HG03432 (cell line): ENCODE data around the gene DNASE2.

ENCODE experiments used
- ATAC-seq: cut with Tn5 transposase; IDR thresholded peaks from one replicate; pipeline ENCODE4 v1.9.1; 2021; ENCODE audit warnings: mild to moderate bottlenecking, moderate library complexity; ENCODE audit not compliant: unreplicated experiment

The DNASE2 gene

GRCh38 chr19:12886969-12887747, 5.9 kb upstream of the DNASE2 start, which contains the start of gene KLF1:
Gene KLF1, minus strand, starts transcription at chr19:12887201. Its CDS starts 61 bp downstream, at chr19:12887140.
- no peak for ATAC-seq

GRCh38 chr19:12886651-12886968, 5.4 kb upstream of the DNASE2 start:
- ATAC-seq, result no peak

GRCh38 chr19:12885749-12886650, 4.8 kb upstream of the DNASE2 start:
- ATAC-seq, result no peak

- no peak for ATAC-seq
These were observed 3.9 kb upstream of the DNASE2 start for GRCh38 chr19:12884926-12885748.

- ATAC-seq, result no peak
These were observed 3.3 kb upstream of the DNASE2 start for GRCh38 chr19:12884627-12884925.

GRCh38 chr19:12884202-12884601, 3.0 kb upstream of the DNASE2 start:
- ATAC-seq, result no peak

- ATAC-seq, result no peak
These were observed 1.3 kb upstream of the DNASE2 start for GRCh38 chr19:12882589-12882988.

- peak; percentile 29 for ATAC-seq
These were observed 588 bp downstream of the DNASE2 start for GRCh38 chr19:12880551-12881171.

GRCh38 chr19:12875086-12875485, 6.2 kb downstream of the DNASE2 start:
- ATAC-seq, result no peak

GRCh38 chr19:12873891-12874745, 7.1 kb downstream of the DNASE2 start:
- ATAC-seq, result no peak

GRCh38 chr19:12872941-12873890, 8.0 kb downstream of the DNASE2 start:
- no peak for ATAC-seq

- no peak for ATAC-seq
These were observed 9.0 kb downstream of the DNASE2 start for GRCh38 chr19:12872255-12872654.

GRCh38 chr19:12871681-12872080, 9.6 kb downstream of the DNASE2 start:
- no peak for ATAC-seq

GRCh38 chr19:12868540-12869112, 12.6 kb downstream of the DNASE2 start:
- no peak for ATAC-seq

- peak; percentile 55 for ATAC-seq
These were observed 13.8 kb downstream of the DNASE2 start for GRCh38 chr19:12867120-12868099.

- no peak for ATAC-seq
These were observed 14.7 kb downstream of the DNASE2 start for GRCh38 chr19:12866416-12867119.
